Hepatocyte (in vitro differentiated cells): ENCODE measurements around the gene KCNJ4. TPM values are rescaled to one million over a fixed set of nuclear protein-coding genes. Genes with fewer than 3 reads are reported as not detected.

ENCODE experiments used
- DNase-seq: peaks from one replicate; pipeline ENCODE4 v3.0.0-alpha.2; 2016; ENCODE audit warnings: low spot score
- H2AFZ ChIP-seq: fragments of 200-600 bp; sonication (generic); 2 replicates; pipeline ENCODE4 v1.6.0; 2016; ENCODE audit warnings: antibody characterized with exemption, mild to moderate bottlenecking
- H3K27ac ChIP-seq: fragments of 200-600 bp; sonication (generic); 2 replicates; pipeline ENCODE4 v1.5.1; 2016; ENCODE audit warnings: mild to moderate bottlenecking
- H3K27me3 ChIP-seq: fragments of 200-600 bp; sonication (generic); 2 replicates; pipeline ENCODE4 v1.6.1; 2016
- H3K36me3 ChIP-seq: fragments of 200-600 bp; sonication (generic); replicated peaks from 2 replicates; pipeline ENCODE4 v1.5.1; 2016; ENCODE audit warnings: low read depth; ENCODE audit not compliant: insufficient read depth
- H3K4me1 ChIP-seq: fragments of 200-600 bp; sonication (generic); 2 replicates; pipeline ENCODE4 v1.5.1; 2016; ENCODE audit warnings: mild to moderate bottlenecking, moderate library complexity; ENCODE audit not compliant: insufficient read depth
- H3K4me2 ChIP-seq: fragments of 200-600 bp; sonication (generic); 2 replicates; pipeline ENCODE4 v1.6.0; 2016
- H3K4me3 ChIP-seq: fragments of 200-600 bp; sonication (generic); 2 replicates; pipeline ENCODE4 v1.5.1; 2016; ENCODE audit warnings: mild to moderate bottlenecking
- H3K79me2 ChIP-seq: fragments of 200-600 bp; sonication (generic); 2 replicates; pipeline ENCODE4 v1.6.0; 2017; ENCODE audit warnings: mild to moderate bottlenecking
- H3K9me2 ChIP-seq: fragments of 200-600 bp; sonication (generic); replicated peaks from 2 replicates; pipeline ENCODE4 v1.6.0; 2017; ENCODE audit warnings: mild to moderate bottlenecking; ENCODE audit not compliant: insufficient read depth
- H3K9me3 ChIP-seq: fragments of 200-600 bp; sonication (generic); 2 replicates; pipeline ENCODE4 v1.5.1; 2016; ENCODE audit warnings: low read depth, mild to moderate bottlenecking
- H4K20me1 ChIP-seq: fragments of 200-600 bp; sonication (generic); 2 replicates; pipeline ENCODE4 v1.6.0; 2016; ENCODE audit warnings: mild to moderate bottlenecking; ENCODE audit not compliant: insufficient read depth, poor library complexity, severe bottlenecking
- EZH2 ChIP-seq: fragments of 200-600 bp; sonication (generic); IDR thresholded peaks from 2 replicates; pipeline ENCODE4 v1.6.1; 2016; ENCODE audit warnings: antibody characterized with exemption, mild to moderate bottlenecking, borderline replicate concordance
- EZH2phosphoT487 ChIP-seq: fragments of 200-600 bp; sonication (generic); IDR thresholded peaks from one replicate; pipeline ENCODE4 v1.6.1; 2018; ENCODE audit warnings: antibody characterized with exemption, mild to moderate bottlenecking, low read depth, moderate library complexity; ENCODE audit not compliant: unreplicated experiment, severe bottlenecking
- WGBS: methylation state at CpG from one replicate; pipeline ENCODE4 v1.1.6; 2016; ENCODE audit warnings: low lambda C conversion rate; ENCODE audit errors: missing lambda C conversion rate; 5-methylcytosine and 5-hydroxymethylcytosine counted together
- polyA plus RNA-seq: library from polyadenylated mRNA; unstranded; fragments of >200 nt; fragmentation: Nextera tagmentation; extraction: Ambion mirVana; gene quantifications from 2 replicates; pipeline ENCODE4 v1.2.1, GENCODE V29; 2016
- total RNA-seq: library from RNA; depleted of rRNA; stranded (reverse); fragments of >200 nt; gene quantifications from 2 replicates; pipeline ENCODE4 v1.2.3, GENCODE V29; 2014
- TF ChIP-seq, protein P1 (sequence below): fragments of 200-600 bp; sonication (generic); IDR thresholded peaks from 2 replicates; pipeline ENCODE4 v1.5.1; 2016; ENCODE audit warnings: antibody characterized with exemption, mild to moderate bottlenecking; ENCODE audit not compliant: poor library complexity

The KCNJ4 gene
- total and polyA plus RNA-seq, 2 experiments from 2014 or later: 0.08 to 0.50 TPM

DNA sequence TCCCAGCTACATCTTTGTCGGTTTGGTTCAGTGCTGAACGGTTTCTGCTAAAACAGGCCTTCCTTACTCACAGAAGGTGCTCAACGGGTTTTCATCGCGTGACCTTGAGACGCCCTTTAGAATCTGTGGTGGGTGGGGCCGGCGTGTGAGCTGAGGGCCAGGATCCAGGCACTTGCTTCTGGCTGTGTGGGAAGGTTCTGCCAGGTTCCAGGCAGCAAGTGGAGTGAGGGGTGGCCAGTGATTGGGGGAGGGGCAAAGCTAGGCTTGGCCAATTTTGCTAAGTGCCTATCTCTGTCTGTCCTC is 35.2 kb downstream of the KCNJ4 start:
- no peak overlapping the region for H3K27ac ChIP-seq
- peaks cover 4% of the 10 kb centered on the region for H3K4me1 ChIP-seq
- no peaks in the 10 kb centered on the region for H3K27me3 ChIP-seq
- H3K4me3 ChIP-seq: no peak overlapping the region
- no peaks in the 10 kb centered on the region for H3K36me3 ChIP-seq
- 78% methylated on average over 8 of the region's 8 CpGs for WGBS
- no peaks in the 10 kb centered on the region for H4K20me1 ChIP-seq
- H3K79me2 ChIP-seq: no peaks in the 10 kb centered on the region
- no peak overlapping the region for H2AFZ ChIP-seq
- DNase-seq: no peak
- no peaks in the 10 kb centered on the region for H3K9me2 ChIP-seq
- TF ChIP-seq EZH2phosphoT487: no peak
- TF ChIP-seq, protein P1, sequence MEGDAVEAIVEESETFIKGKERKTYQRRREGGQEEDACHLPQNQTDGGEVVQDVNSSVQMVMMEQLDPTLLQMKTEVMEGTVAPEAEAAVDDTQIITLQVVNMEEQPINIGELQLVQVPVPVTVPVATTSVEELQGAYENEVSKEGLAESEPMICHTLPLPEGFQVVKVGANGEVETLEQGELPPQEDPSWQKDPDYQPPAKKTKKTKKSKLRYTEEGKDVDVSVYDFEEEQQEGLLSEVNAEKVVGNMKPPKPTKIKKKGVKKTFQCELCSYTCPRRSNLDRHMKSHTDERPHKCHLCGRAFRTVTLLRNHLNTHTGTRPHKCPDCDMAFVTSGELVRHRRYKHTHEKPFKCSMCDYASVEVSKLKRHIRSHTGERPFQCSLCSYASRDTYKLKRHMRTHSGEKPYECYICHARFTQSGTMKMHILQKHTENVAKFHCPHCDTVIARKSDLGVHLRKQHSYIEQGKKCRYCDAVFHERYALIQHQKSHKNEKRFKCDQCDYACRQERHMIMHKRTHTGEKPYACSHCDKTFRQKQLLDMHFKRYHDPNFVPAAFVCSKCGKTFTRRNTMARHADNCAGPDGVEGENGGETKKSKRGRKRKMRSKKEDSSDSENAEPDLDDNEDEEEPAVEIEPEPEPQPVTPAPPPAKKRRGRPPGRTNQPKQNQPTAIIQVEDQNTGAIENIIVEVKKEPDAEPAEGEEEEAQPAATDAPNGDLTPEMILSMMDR: no peak
- TF ChIP-seq EZH2: no peak
- H3K4me2 ChIP-seq: no peak overlapping the region
- H3K9me3 ChIP-seq: no peaks in the 10 kb centered on the region

GRCh38 chr22:38419121-38419857 is 35.7 kb downstream of the KCNJ4 start:
- TF ChIP-seq, protein P1: no peak
- no peak for TF ChIP-seq EZH2phosphoT487
- no peak for TF ChIP-seq EZH2
- 88% methylated on average over 14 of the region's 14 CpGs for WGBS
- Histone ChIP-seq H3K79me2 (no peaks in the 10 kb centered on the region), H3K4me1 (peaks cover 4% of the 10 kb centered on the region), H3K9me3 (no peaks in the 10 kb centered on the region), H3K27me3 (no peaks in the 10 kb centered on the region), H3K36me3 (no peaks in the 10 kb centered on the region), H3K4me3 (no peak overlapping the region), H2AFZ (no peak overlapping the region), H4K20me1 (no peaks in the 10 kb centered on the region), H3K4me2 (no peak overlapping the region), H3K27ac (no peak overlapping the region), H3K9me2 (no peaks in the 10 kb centered on the region)
- DNase-seq: peak; percentile 3

DNA sequence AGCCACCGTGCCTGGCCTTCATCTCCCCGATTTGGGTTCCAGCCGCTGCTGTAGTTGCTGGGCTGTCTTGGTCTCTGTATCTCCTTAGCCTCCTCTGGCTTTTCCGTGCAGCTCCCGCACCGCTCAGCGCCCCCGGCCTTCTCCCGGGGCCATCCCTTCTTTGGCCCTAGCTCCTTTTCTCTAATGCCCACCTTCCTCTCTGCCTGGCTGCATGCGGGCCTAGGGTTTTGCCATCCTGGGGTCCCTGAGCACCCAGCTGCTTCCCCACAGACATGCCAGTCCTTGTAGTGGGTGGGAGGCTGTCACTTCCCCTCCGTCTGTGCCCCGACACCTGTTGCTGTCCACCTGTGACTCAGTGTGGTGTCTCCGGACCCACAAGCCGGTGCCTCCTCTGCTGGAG is 36.4 kb downstream of the KCNJ4 start:
- Histone ChIP-seq H3K79me2 (no peaks in the 10 kb centered on the region), H2AFZ (no peak overlapping the region), H3K4me2 (no peak overlapping the region), H3K9me2 (no peaks in the 10 kb centered on the region), H3K27ac (no peak overlapping the region), H3K4me3 (no peak overlapping the region), H3K9me3 (no peaks in the 10 kb centered on the region), H3K4me1 (peaks cover 1% of the 10 kb centered on the region), H3K36me3 (no peaks in the 10 kb centered on the region), H4K20me1 (no peaks in the 10 kb centered on the region), H3K27me3 (no peaks in the 10 kb centered on the region)
- no peak for TF ChIP-seq EZH2
- TF ChIP-seq, protein P1: no peak
- no peak for TF ChIP-seq EZH2phosphoT487
- peak; percentile 2 for DNase-seq
- WGBS: 92% methylated on average over 13 of the region's 14 CpGs
